H9 (cell line): Measurements from ENCODE around the gene ASB18. TPM values are rescaled to one million over a fixed set of nuclear protein-coding genes. Genes with fewer than 3 reads are reported as not detected.

Experiments
- DNase-seq: peaks from one replicate; pipeline ENCODE4 v3.0.0-alpha.2; 2017
- H2AFZ ChIP-seq: one replicate; pipeline ENCODE4 v1.6.1; 2013; ENCODE audit warnings: mild to moderate bottlenecking, low read length, control low read depth, moderate library complexity
- H2AK5ac ChIP-seq: 2 replicates; pipeline ENCODE4 v1.6.1; 2013; ENCODE audit warnings: low read length, control low read depth, mixed read lengths; ENCODE audit not compliant: insufficient read length
- H2BK120ac ChIP-seq: one replicate; pipeline ENCODE4 v1.6.1; 2013; ENCODE audit warnings: low read depth, mild to moderate bottlenecking, low read length, control low read depth, inconsistent platforms; ENCODE audit not compliant: poor library complexity, severe bottlenecking
- H2BK12ac ChIP-seq: 2 replicates; pipeline ENCODE4 v1.6.1; 2013; ENCODE audit warnings: low read length, control low read depth, mixed read lengths, low read depth; ENCODE audit not compliant: insufficient read length
- H2BK15ac ChIP-seq: 2 replicates; pipeline ENCODE4 v1.6.1; 2013; ENCODE audit warnings: low read depth, low read length, control low read depth
- H2BK20ac ChIP-seq: one replicate; pipeline ENCODE4 v1.6.1; 2013; ENCODE audit warnings: low read depth, mild to moderate bottlenecking, low read length, control low read depth, inconsistent platforms; ENCODE audit not compliant: poor library complexity, severe bottlenecking
- H2BK5ac ChIP-seq: 2 replicates; pipeline ENCODE4 v1.6.1; 2013; ENCODE audit warnings: low read length, control low read depth, mixed read lengths; ENCODE audit not compliant: insufficient read length
- H3K14ac ChIP-seq: 2 replicates; pipeline ENCODE4 v1.6.1; 2013; ENCODE audit warnings: low read length, control low read depth; ENCODE audit not compliant: insufficient read depth
- H3K18ac ChIP-seq: 2 replicates; pipeline ENCODE4 v1.6.1; 2013; ENCODE audit warnings: low read depth, mild to moderate bottlenecking, mixed read lengths, low read length, control low read depth; ENCODE audit not compliant: insufficient read length
- H3K23ac ChIP-seq: 2 replicates; pipeline ENCODE4 v1.6.1; 2013; ENCODE audit warnings: low read length, control low read depth, mixed read lengths, low read depth; ENCODE audit not compliant: insufficient read length
- H3K23me2 ChIP-seq: 2 replicates; pipeline ENCODE4 v1.6.1; 2013; ENCODE audit warnings: low read depth, mild to moderate bottlenecking, mixed read lengths, low read length, control low read depth; ENCODE audit not compliant: insufficient read length, poor library complexity, severe bottlenecking
- H3K27ac ChIP-seq: 2 replicates; pipeline ENCODE4 v1.5.1; 2013; ENCODE audit warnings: low read length, control low read depth, mixed read lengths, low read depth; ENCODE audit not compliant: insufficient read length
- H3K27me3 ChIP-seq: 2 replicates; pipeline ENCODE4 v1.6.1; 2013; ENCODE audit warnings: low read length, control low read depth, inconsistent platforms; ENCODE audit not compliant: insufficient read depth
- H3K4ac ChIP-seq: 2 replicates; pipeline ENCODE4 v1.6.1; 2013; ENCODE audit warnings: low read depth, mild to moderate bottlenecking, control low read depth, inconsistent platforms, low read length, moderate library complexity
- H3K4me1 ChIP-seq: 2 replicates; pipeline ENCODE4 v1.6.1; 2013; ENCODE audit warnings: low read length, control low read depth, inconsistent platforms; ENCODE audit not compliant: insufficient read depth
- H3K4me2 ChIP-seq: 2 replicates; pipeline ENCODE4 v1.6.1; 2013; ENCODE audit warnings: low read length, control low read depth, mixed read lengths; ENCODE audit not compliant: insufficient read length, insufficient read depth
- H3K56ac ChIP-seq: 2 replicates; pipeline ENCODE4 v1.6.1; 2013; ENCODE audit warnings: low read depth, mild to moderate bottlenecking, mixed read lengths, low read length, control low read depth; ENCODE audit not compliant: insufficient read length
- H3K79me1 ChIP-seq: 2 replicates; pipeline ENCODE4 v1.6.1; 2013; ENCODE audit warnings: low read depth, mild to moderate bottlenecking, moderate library complexity, low read length, control low read depth, inconsistent platforms; ENCODE audit not compliant: insufficient read depth, poor library complexity, severe bottlenecking
- H3K79me2 ChIP-seq: 2 replicates; pipeline ENCODE4 v1.6.1; 2013; ENCODE audit warnings: low read length, control low read depth, inconsistent platforms; ENCODE audit not compliant: insufficient read depth
- H3K9ac ChIP-seq: 2 replicates; pipeline ENCODE4 v1.6.1; 2013; ENCODE audit warnings: low read length, control low read depth, mixed read lengths; ENCODE audit not compliant: insufficient read length; ENCODE audit errors: extremely low read depth
- H3K9me3 ChIP-seq: one replicate; pipeline ENCODE4 v1.6.1; 2013; ENCODE audit warnings: low read depth, low read length, inconsistent platforms; ENCODE audit not compliant: control insufficient read depth
- H3T11ph ChIP-seq: one replicate; pipeline ENCODE4 v1.6.1; 2013; ENCODE audit warnings: mild to moderate bottlenecking, low read length, control low read depth, inconsistent platforms
- H4K20me1 ChIP-seq: one replicate; pipeline ENCODE4 v1.6.1; 2013; ENCODE audit not compliant: control insufficient read depth, insufficient read length, insufficient read depth
- H4K5ac ChIP-seq: 2 replicates; pipeline ENCODE4 v1.6.1; 2013; ENCODE audit warnings: low read depth, mild to moderate bottlenecking, mixed read lengths, low read length, control low read depth; ENCODE audit not compliant: insufficient read length
- H4K8ac ChIP-seq: replicated peaks from 2 replicates; pipeline ENCODE4 v1.6.1; 2013; ENCODE audit warnings: low read length, control low read depth, mixed read lengths, low read depth; ENCODE audit not compliant: insufficient read length
- H4K91ac ChIP-seq: 2 replicates; pipeline ENCODE4 v1.6.1; 2013; ENCODE audit warnings: low read depth, mild to moderate bottlenecking, moderate library complexity, mixed read lengths, low read length, control low read depth; ENCODE audit not compliant: insufficient read length
- H3K27ac Mint-ChIP-seq, 3 experiments: 2 replicates in 2 of 3; 3 replicates in 1 of 3; pipeline ENCODE4 v1.8.0; 2020 to 2021; ENCODE audit warnings: mixed read lengths in 3 of 3, mild to moderate bottlenecking in 1 of 3, moderate library complexity in 1 of 3
- H3K27me3 Mint-ChIP-seq: 2 replicates; pipeline ENCODE4 v1.8.0; 2021; ENCODE audit warnings: low read depth, mild to moderate bottlenecking, moderate library complexity, mixed read lengths
- H3K36me3 Mint-ChIP-seq, 3 experiments: 2 replicates in 2 of 3; 3 replicates in 1 of 3; pipeline ENCODE4 v1.8.0; 2020 to 2021; ENCODE audit warnings: low read depth in 3 of 3, mixed read lengths in 3 of 3; ENCODE audit not compliant: insufficient read depth in 1 of 3
- H3K4me1 Mint-ChIP-seq, 2 experiments: 2 replicates each; pipeline ENCODE4 v1.8.0; 2020; ENCODE audit warnings: mixed read lengths in 2 of 2
- H3K4me3 Mint-ChIP-seq, 2 experiments: 2 replicates in 1 of 2; 3 replicates in 1 of 2; pipeline ENCODE4 v1.8.0; 2020 to 2021; ENCODE audit warnings: mild to moderate bottlenecking in 2 of 2, mixed read lengths in 2 of 2, moderate library complexity in 1 of 2
- H3K9me3 Mint-ChIP-seq, 2 experiments: 2 replicates in 1 of 2; 3 replicates in 1 of 2; pipeline ENCODE4 v1.8.0; 2020; ENCODE audit warnings: mild to moderate bottlenecking in 2 of 2, mixed read lengths in 2 of 2, moderate library complexity in 1 of 2
- CTCF ChIP-seq: fragments of 200-600 bp; sonication (generic); conservative IDR thresholded peaks from 3 replicates; pipeline ENCODE4 v1.8.0; 2021; ENCODE audit warnings: antibody characterized with exemption, mild to moderate bottlenecking
- WGBS: extraction: QIAGEN DNeasy Blood & Tissue Kit; methylation state at CpG from one replicate; pipeline ENCODE4 v1.1.7; 2013; ENCODE audit warnings: missing lambda C conversion rate, low lambda C conversion rate, mixed read lengths; ENCODE audit not compliant: insufficient read length; ENCODE audit errors: extremely low coverage; 5-methylcytosine and 5-hydroxymethylcytosine counted together
- total RNA-seq: library from RNA; stranded (reverse); gene quantifications from 2 replicates; pipeline ENCODE4 v1.2.1, GENCODE V29; 2021

The ASB18 gene
- total RNA-seq, 1 experiment from 2014 or later = not detected

GRCh38 chr2:236273126-236273525, 8.9 kb upstream of the ASB18 start:
- H4K5ac ChIP-seq = no peak overlapping the region
- no peak overlapping the region for H2AK5ac ChIP-seq
- no peak overlapping the region for H2BK5ac ChIP-seq
- no peak overlapping the region for H3K27ac Mint-ChIP-seq
- H3K4me2 ChIP-seq = no peak overlapping the region
- H4K8ac ChIP-seq = no peak overlapping the region
- H3K23ac ChIP-seq = no peak overlapping the region
- no peaks in the 10 kb centered on the region for H3K27me3 ChIP-seq
- TF ChIP-seq CTCF = no peak
- no CpG with 5 or more reads among the region's 3 CpGs for WGBS
- no peak overlapping the region for H3K27ac ChIP-seq
- no peak overlapping the region for H2BK12ac ChIP-seq
- H2AFZ ChIP-seq = no peak overlapping the region
- H3K23me2 ChIP-seq = no peaks in the 10 kb centered on the region
- no peak overlapping the region for H3K18ac ChIP-seq
- peaks cover 0 to 6% (median 4%) of the 10 kb centered on the region in 3 experiments; a peak in 3 of 7 replicates for H3K36me3 Mint-ChIP-seq
- no peaks in the 10 kb centered on the region for H3K79me1 ChIP-seq
- peaks cover 26 to 29% of the 10 kb centered on the region in 2 experiments for H3K9me3 Mint-ChIP-seq
- no peak overlapping the region for H3T11ph ChIP-seq
- no peaks in the 10 kb centered on the region for H3K4me1 ChIP-seq
- no peak overlapping the region for H3K4me3 Mint-ChIP-seq
- H3K4ac ChIP-seq = no peak overlapping the region
- H3K4me1 Mint-ChIP-seq = no peaks in the 10 kb centered on the region
- peaks cover 7% of the 10 kb centered on the region for H3K27me3 Mint-ChIP-seq
- H2BK120ac ChIP-seq = no peak overlapping the region
- no peak for DNase-seq
- H4K91ac ChIP-seq = no peak overlapping the region
- H3K56ac ChIP-seq = no peak overlapping the region
- no peaks in the 10 kb centered on the region for H3K9me3 ChIP-seq
- H2BK20ac ChIP-seq = no peak overlapping the region
- H4K20me1 ChIP-seq = no peaks in the 10 kb centered on the region
- H3K79me2 ChIP-seq = no peaks in the 10 kb centered on the region
- H3K14ac ChIP-seq = no peak overlapping the region
- H3K9ac ChIP-seq = no peak overlapping the region
- no peak overlapping the region for H2BK15ac ChIP-seq
